ENCODE measurements around the gene KRTAP9-4.
A peak's percentile ranks its signal among the peaks of the same experiment; 100 is the strongest.
"Not testable (repeated sequence)": the region's sequence is repeated elsewhere in the genome, so short reads cannot be mapped to it uniquely, and the experiment has no call there.

The KRTAP9-4 gene

DNA sequence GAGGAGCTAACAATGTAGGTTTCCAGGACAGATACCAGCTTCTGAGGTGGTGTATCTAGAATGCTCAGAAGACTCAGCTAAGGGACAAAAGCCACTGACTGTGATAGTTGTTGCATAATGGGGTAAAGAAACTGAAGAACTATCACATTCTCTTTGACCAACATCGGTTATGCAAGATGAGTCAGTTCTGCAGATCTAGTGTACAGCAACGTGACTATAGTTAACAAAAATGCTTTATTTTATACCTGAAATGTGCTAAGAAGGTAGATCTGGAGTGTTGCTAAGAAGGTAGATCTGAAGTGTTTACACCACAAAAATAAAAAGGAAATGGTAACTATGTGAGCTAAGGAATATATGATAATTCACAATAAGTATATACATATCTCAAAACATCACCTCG lies 18.2 kb downstream of the KRTAP9-4 start:
- no peak for DNase-seq

GRCh38 chr17:41271323-41271722 lies 21.8 kb downstream of the KRTAP9-4 start:
- DNase-seq, result not testable (repeated sequence)

- DNase-seq, result no peak
These were observed 22.4 kb downstream of the KRTAP9-4 start for GRCh38 chr17:41271858-41272257.

DNA sequence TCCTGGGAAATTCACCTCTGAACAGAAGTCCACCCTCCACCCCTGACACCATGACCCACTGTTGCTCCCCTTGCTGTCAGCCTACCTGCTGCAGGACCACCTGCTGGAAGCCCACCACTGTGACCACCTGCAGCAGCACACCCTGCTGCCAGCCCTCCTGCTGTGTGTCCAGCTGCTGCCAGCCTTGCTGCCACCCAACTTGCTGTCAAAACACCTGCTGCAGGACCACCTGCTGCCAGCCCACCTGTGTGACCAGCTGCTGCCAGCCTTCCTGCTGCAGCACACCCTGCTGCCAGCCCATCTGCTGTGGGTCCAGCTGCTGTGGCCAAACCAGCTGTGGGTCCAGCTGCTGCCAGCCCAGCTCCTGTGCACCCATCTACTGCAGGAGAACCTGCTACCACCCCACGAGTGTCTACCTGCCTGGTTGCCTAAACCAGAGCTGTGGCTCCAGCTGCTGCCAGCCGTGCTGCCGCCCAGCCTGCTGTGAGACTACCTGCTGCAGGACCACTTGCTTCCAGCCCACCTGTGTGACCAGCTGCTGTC lies 26.2 kb downstream of the KRTAP9-4 start, which contains the start of gene KRTAP9-7:
Gene KRTAP9-7 (plus strand): TSS at position 51 of the 543 bp plus-strand sequence. CDS start 0 bp downstream, at position 51.
- not testable (repeated sequence) for DNase-seq

- peak; percentile 21 for DNase-seq
These were observed 28.9 kb downstream of the KRTAP9-4 start for GRCh38 chr17:41278176-41278955.

GRCh38 chr17:41284043-41284442 lies 34.6 kb downstream of the KRTAP9-4 start:
- peak; percentile 94 for DNase-seq

DNA sequence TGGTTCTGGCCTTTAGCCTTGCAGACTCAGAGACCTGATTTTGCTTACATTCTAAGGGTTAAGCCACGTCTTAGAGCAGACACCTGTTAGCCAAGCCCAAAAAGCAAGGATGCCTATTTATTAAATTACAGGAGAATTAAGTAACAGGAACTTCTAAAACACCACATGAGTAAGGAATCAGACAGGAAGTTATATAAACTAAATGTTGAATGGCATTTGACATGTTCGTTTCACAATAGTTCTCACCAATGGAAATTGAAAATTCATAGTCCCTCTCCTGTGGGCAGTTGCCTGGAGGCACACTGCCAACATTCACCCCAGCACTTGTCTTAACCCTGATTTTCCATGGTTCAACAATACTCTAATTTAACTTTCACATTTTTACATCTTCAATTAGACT lies 35.1 kb downstream of the KRTAP9-4 start:
- no peak for DNase-seq

GRCh38 chr17:41287050-41287449 lies 37.6 kb downstream of the KRTAP9-4 start:
- DNase-seq, result no peak

GRCh38 chr17:41294016-41294415 lies 44.5 kb downstream of the KRTAP9-4 start:
- peak; percentile 47 for DNase-seq

DNA sequence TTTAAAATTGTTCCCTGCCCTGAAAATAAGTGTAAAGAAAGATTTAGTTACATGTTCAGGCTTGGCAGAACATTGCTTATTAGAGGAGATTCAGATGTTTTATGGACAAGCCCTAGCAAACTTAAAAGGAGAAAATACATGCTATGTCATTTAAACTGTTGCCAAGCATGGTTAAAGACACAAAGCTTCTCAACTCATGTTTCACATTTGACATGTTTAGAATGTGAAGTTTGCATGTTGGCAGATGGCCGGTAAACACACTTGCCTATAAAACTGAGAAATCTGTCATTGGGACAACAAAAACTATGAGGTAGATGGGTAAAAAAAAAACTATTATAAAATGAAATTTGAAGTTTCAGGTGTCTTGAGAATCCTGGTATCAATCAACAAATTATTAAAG lies 47.4 kb downstream of the KRTAP9-4 start:
- no peak for DNase-seq

- no peak for DNase-seq
These were observed 49.1 kb downstream of the KRTAP9-4 start for GRCh38 chr17:41298458-41299135.
